ENCODE measurements around the gene CDK19.
A peak's percentile ranks its signal among the peaks of the same experiment; 100 is the strongest.
"Not testable (repeated sequence)": the region's sequence is repeated elsewhere in the genome, so short reads cannot be mapped to it uniquely, and the experiment has no call there.

Gene CDK19

DNA sequence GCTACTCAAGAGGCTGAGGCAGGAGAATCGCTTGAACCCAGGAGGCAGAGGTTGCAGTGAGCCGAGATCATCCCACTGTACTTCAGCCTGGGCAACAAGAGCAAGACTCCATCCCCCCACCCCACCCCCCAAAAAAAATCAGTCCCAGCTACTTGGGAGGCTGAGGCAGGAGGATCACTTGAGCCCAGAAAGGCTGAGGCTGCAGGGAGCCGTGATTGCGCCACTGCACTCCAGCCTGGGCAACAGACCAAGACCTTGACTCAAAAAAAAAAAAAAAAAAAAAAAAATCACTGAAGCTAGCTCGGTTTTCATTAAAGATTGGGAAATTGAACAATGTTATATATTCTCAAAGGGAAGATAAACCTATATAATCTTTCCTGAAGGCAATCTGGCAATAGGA, 20.5 kb upstream of the CDK19 start:
- H3K36me3 ChIP-seq (ENCODE audit: insufficient read depth, low read length); H3K27ac ChIP-seq (ENCODE audit: low read depth, low read length); H3K27me3 ChIP-seq (ENCODE audit: insufficient read depth, low read length); H3K9me3 ChIP-seq (ENCODE audit: insufficient read depth, low read depth, low read length); H3K9ac ChIP-seq (ENCODE audit: low read depth, low read length); H3K4me1 ChIP-seq (ENCODE audit: insufficient read depth, low read length); H3K4me3 ChIP-seq (ENCODE audit: low read length): not testable (repeated sequence)
- 90% methylated on average over 4 of the region's 5 CpGs for WGBS

- Histone ChIP-seq H3K9me3 (ENCODE audit: insufficient read depth, low read depth, low read length) (no peaks in the 10 kb centered on the region), H3K4me1 (ENCODE audit: insufficient read depth, low read length) (no peaks in the 10 kb centered on the region), H3K9ac (ENCODE audit: low read depth, low read length) (no peak overlapping the region), H3K27me3 (ENCODE audit: insufficient read depth, low read length) (no peaks in the 10 kb centered on the region), H3K27ac (ENCODE audit: low read depth, low read length) (no peak overlapping the region), H3K36me3 (ENCODE audit: insufficient read depth, low read length) (no peaks in the 10 kb centered on the region), H3K4me3 (ENCODE audit: low read length) (no peak overlapping the region)
- 86% methylated on average over 4 of the region's 6 CpGs for WGBS
Measured at GRCh38 chr6:110833831-110834230, 18.6 kb upstream of the CDK19 start.

DNA sequence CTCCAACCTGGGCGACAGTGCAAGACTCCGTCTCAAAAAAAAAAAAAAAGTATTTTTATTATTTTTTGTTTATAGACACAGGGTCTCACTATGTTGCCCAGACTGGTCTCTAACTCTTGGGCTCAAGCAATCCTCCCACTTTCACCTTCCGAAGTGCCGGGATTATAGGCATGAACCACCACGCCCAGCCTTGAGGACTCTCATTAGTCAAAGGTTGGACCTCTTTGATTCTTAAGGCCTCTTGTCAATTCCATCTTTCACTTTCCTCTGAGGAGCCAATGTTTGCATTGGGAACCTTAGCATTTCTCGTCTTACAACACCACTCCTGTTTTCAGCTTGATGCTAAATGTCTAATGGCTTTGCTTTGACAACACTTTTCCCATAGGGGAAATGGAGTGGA, 16.1 kb upstream of the CDK19 start:
- 94% methylated on average over 4 of the region's 6 CpGs for WGBS
- Histone ChIP-seq H3K4me1 (ENCODE audit: insufficient read depth, low read length) (no peaks in the 10 kb centered on the region), H3K36me3 (ENCODE audit: insufficient read depth, low read length) (no peaks in the 10 kb centered on the region), H3K4me3 (ENCODE audit: low read length) (no peak overlapping the region), H3K9ac (ENCODE audit: low read depth, low read length) (no peak overlapping the region), H3K27ac (ENCODE audit: low read depth, low read length) (no peak overlapping the region), H3K9me3 (ENCODE audit: insufficient read depth, low read depth, low read length) (no peaks in the 10 kb centered on the region), H3K27me3 (ENCODE audit: insufficient read depth, low read length) (no peaks in the 10 kb centered on the region)

DNA sequence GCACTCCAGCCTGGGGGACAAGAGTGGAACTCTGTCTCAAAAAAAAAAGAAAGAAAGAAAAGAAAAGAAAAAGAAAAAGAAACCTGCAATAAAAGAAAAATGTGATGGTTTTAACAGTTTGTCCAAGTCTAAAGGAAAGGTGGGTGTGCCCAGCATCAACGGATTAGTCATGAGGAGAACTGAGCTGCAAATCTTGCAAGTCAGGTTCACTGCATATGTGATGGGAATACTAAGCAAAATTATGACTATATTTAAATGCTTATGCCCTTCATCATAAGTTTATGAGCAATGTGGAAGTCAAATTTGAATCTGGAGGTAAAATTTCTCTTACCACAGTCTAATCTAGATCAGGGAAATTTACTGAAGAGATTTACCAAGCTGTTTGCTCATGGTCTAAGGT, 13.1 kb upstream of the CDK19 start:
- 86% methylated on average over 1 of the region's 1 CpG for WGBS
- H3K9me3 ChIP-seq (ENCODE audit: insufficient read depth, low read depth, low read length): no peaks in the 10 kb centered on the region
- no peak overlapping the region for H3K27ac ChIP-seq (ENCODE audit: low read depth, low read length)
- no peak overlapping the region for H3K9ac ChIP-seq (ENCODE audit: low read depth, low read length)
- H3K4me3 ChIP-seq (ENCODE audit: low read length): no peak overlapping the region
- H3K27me3 ChIP-seq (ENCODE audit: insufficient read depth, low read length): no peaks in the 10 kb centered on the region
- no peaks in the 10 kb centered on the region for H3K4me1 ChIP-seq (ENCODE audit: insufficient read depth, low read length)
- H3K36me3 ChIP-seq (ENCODE audit: insufficient read depth, low read length): no peaks in the 10 kb centered on the region

DNA sequence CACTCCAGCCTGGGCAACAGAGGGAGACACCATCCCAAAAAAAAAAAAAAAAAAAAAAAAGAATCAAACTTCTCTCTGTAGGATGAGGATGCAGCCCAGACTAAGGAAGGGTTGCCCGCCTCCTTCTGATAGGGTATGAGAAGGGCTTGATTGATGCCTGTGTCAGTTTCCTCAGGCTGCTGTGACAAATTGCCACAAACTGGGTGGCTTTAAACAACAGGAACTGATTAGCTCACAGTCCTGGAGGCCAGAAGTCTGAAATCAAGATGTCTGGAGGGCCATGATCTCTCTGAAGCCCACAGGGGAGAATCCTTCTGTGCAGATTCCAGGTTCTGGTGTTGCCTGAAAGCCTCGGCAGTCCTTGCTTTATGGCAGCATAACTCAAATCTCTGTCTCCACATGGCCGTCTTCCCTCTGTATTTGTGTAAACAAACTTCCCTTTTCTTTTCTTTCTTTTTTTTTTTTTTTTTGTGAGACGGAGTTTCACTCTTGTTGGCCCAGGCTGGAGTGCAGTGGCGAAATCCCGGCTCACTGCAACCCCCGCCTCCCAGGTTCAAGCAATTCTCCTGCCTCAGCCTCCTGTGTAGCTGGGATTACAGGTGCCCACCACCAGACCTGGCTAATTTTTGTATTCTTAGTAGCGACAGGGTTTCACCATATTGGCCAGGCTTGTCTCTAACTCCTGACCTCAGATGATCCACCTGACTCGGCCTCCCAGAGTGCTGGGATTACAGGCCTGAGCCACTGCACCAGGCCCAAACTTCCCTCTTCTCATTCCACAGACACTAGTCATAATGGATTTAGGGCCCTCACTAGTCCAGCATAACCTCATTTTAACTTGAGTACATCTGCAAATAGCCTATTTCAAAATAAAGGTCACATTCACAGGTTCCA, 11.2 kb upstream of the CDK19 start:
- no peaks in the 10 kb centered on the region for H3K36me3 ChIP-seq (ENCODE audit: insufficient read depth, low read length)
- no peak overlapping the region for H3K27ac ChIP-seq (ENCODE audit: low read depth, low read length)
- H3K4me3 ChIP-seq (ENCODE audit: low read length): no peak overlapping the region
- H3K9ac ChIP-seq (ENCODE audit: low read depth, low read length): no peak overlapping the region
- WGBS: 91% methylated on average over 9 of the region's 9 CpGs
- no peaks in the 10 kb centered on the region for H3K27me3 ChIP-seq (ENCODE audit: insufficient read depth, low read length)
- H3K4me1 ChIP-seq (ENCODE audit: insufficient read depth, low read length): no peaks in the 10 kb centered on the region
- H3K9me3 ChIP-seq (ENCODE audit: insufficient read depth, low read depth, low read length): no peaks in the 10 kb centered on the region

DNA sequence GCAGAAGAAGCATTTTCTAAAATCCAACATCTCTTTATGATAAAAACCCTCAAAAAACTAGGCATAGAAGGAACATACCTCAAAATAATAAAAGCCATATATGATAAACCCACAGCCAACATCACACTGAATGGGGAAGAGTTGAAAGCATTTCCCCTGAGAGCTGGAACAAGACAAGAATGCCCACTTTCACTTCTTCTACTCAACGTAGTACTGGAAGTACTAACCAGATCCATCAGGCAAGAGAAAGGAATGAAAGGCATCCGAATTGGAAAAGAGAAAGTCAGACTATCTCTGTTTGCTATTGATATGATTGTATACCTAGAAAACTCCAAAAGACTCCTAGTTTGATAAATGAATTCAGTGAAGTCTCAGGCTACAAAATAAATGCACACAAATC, 7.9 kb upstream of the CDK19 start:
- WGBS: 80% methylated on average over 1 of the region's 2 CpGs
- H3K9me3 ChIP-seq (ENCODE audit: insufficient read depth, low read depth, low read length): no peaks in the 10 kb centered on the region
- no peak overlapping the region for H3K9ac ChIP-seq (ENCODE audit: low read depth, low read length)
- H3K36me3 ChIP-seq (ENCODE audit: insufficient read depth, low read length): no peaks in the 10 kb centered on the region
- no peaks in the 10 kb centered on the region for H3K4me1 ChIP-seq (ENCODE audit: insufficient read depth, low read length)
- H3K4me3 ChIP-seq (ENCODE audit: low read length): no peak overlapping the region
- H3K27me3 ChIP-seq (ENCODE audit: insufficient read depth, low read length): no peaks in the 10 kb centered on the region
- H3K27ac ChIP-seq (ENCODE audit: low read depth, low read length): no peak overlapping the region

- H3K27ac ChIP-seq (ENCODE audit: low read depth, low read length): no peak overlapping the region
- no peaks in the 10 kb centered on the region for H3K4me1 ChIP-seq (ENCODE audit: insufficient read depth, low read length)
Measured at GRCh38 chr6:110822249-110822648, 7.0 kb upstream of the CDK19 start.

DNA sequence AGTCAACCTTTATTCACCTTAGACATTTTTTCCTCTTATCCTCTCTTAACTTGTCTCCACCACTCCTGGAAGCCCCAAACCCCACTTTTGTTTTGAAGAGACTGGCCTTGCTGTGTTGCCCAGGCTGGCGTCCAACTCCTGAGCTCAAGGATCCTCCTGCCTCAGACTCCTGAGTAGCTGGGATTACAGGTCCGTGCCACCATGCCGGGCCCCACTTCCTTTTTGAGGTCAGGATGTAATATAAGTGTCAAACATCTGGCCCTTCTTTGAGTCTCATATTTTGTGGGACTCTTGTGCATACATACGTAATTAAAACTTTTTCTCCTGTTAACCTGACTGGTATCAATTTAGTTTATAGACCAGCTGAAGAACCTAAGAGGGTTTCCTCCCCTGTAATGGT, 1.4 kb upstream of the CDK19 start:
- Histone ChIP-seq H3K9me3 (ENCODE audit: insufficient read depth, low read depth, low read length) (no peaks in the 10 kb centered on the region), H3K9ac (ENCODE audit: low read depth, low read length) (no peak overlapping the region; the same call in 1 of the 2 replicates), H3K4me3 (ENCODE audit: low read length) (0 out of 2 replicates have a peak overlapping the region, but pooled peaks have one; percentile 60), H3K4me1 (ENCODE audit: insufficient read depth, low read length) (peaks cover 14% of the 10 kb centered on the region), H3K27me3 (ENCODE audit: insufficient read depth, low read length) (no peaks in the 10 kb centered on the region), H3K27ac (ENCODE audit: low read depth, low read length) (peak overlapping the region; percentile 81; the same call in 1 of the 2 replicates), H3K36me3 (ENCODE audit: insufficient read depth, low read length) (no peaks in the 10 kb centered on the region)
- 92% methylated on average over 4 of the region's 4 CpGs for WGBS

More at GRCh38 chr6:110822249-110822648, 7.0 kb upstream of the CDK19 start:
- Histone ChIP-seq H3K9ac (ENCODE audit: low read depth, low read length) (no peak overlapping the region), H3K36me3 (ENCODE audit: insufficient read depth, low read length) (no peaks in the 10 kb centered on the region), H3K9me3 (ENCODE audit: insufficient read depth, low read depth, low read length) (no peaks in the 10 kb centered on the region), H3K4me3 (ENCODE audit: low read length) (no peak overlapping the region), H3K27me3 (ENCODE audit: insufficient read depth, low read length) (no peaks in the 10 kb centered on the region)

DNA sequence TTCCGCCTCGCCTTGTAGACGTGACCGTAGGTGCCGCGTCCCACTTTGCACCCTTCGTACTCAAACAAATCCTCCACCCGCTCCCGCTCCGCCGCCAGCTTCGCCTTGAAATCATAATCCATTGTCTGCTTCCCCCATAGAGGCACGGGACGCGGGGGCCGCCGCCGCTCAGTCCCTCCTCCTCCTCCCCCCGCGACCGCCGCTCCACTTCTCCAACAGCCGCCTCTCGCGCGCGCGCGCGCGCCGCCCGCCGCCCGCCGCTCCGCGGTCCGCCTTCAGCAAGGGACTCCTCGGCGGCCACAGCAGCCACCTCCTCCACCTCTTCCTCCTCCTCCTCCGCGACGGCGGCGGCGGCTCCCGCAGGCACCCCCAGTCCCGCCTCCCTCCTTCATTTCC, 256 bp downstream of the CDK19 start:
- H3K4me1 ChIP-seq (ENCODE audit: insufficient read depth, low read length): peaks cover 14% of the 10 kb centered on the region
- no peaks in the 10 kb centered on the region for H3K27me3 ChIP-seq (ENCODE audit: insufficient read depth, low read length)
- peak overlapping the region; percentile 60 for H3K4me3 ChIP-seq (ENCODE audit: low read length)
- no peaks in the 10 kb centered on the region for H3K36me3 ChIP-seq (ENCODE audit: insufficient read depth, low read length)
- H3K27ac ChIP-seq (ENCODE audit: low read depth, low read length): peak overlapping the region; percentile 97
- WGBS: 0% methylated on average over 49 of the region's 49 CpGs
- H3K9me3 ChIP-seq (ENCODE audit: insufficient read depth, low read depth, low read length): no peaks in the 10 kb centered on the region
- peak overlapping the region; percentile 81 for H3K9ac ChIP-seq (ENCODE audit: low read depth, low read length)

DNA sequence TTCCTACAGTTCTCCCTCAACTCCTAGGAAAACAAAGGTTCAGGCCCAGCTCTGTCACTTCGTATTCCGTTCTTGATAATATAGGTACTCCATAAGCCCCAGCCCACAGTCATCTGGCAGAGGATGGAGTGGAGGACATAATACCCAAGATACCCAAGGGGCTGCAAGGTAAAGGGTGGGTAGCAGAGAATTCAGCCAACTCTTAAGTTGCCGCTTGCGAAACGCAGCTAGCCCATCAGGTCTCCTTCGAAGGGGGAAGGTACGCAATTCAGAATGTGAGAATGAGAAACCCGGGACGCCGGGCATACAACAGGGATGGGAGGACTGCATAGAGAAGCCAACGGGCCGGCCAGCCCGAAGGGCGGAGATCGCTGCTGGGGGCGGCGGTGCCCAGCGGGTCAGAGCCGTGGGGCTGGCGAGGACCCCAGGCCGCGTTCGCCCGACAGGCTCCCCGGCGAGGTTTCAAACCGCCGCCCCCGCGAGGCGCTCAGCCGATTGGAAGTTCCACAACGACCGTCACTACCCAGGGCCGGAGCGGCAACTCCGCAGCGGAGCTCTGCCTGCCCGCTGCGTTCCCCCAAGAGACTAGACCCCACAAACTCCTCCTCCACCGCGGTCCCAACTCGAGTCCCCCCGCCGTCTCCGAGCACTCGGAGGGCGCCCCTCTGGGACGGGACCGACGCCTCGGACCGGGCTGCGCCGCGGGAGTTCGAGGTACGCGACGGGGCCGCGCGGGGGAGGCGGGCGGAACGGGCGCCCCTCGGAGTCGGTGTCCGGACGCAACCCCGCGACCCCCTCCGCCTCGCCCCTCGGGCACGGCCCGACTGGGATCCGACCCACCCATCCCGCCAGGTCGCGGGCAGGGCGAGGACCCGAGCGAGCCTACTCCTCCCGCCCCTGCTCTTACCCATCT, 911 bp downstream of the CDK19 start:
- peak overlapping the region; percentile 97 for H3K27ac ChIP-seq (ENCODE audit: low read depth, low read length)
- H3K9ac ChIP-seq (ENCODE audit: low read depth, low read length): peak overlapping the region; percentile 81
- peaks cover 14% of the 10 kb centered on the region for H3K4me1 ChIP-seq (ENCODE audit: insufficient read depth, low read length)
- H3K36me3 ChIP-seq (ENCODE audit: insufficient read depth, low read length): no peaks in the 10 kb centered on the region
- WGBS: under 1% methylated on average over 85 of the region's 86 CpGs
- H3K9me3 ChIP-seq (ENCODE audit: insufficient read depth, low read depth, low read length): no peaks in the 10 kb centered on the region
- H3K4me3 ChIP-seq (ENCODE audit: low read length): peak overlapping the region; percentile 60
- no peaks in the 10 kb centered on the region for H3K27me3 ChIP-seq (ENCODE audit: insufficient read depth, low read length)

All from HUES64 (cell line).